ENCODE results near the gene SPOCK3. TPM values are rescaled to one million over a fixed set of nuclear protein-coding genes. Genes with fewer than 3 reads are reported as not detected.

Gene SPOCK3
- total RNA-seq, 1 donor from 2014 or later: 15.1 TPM

Small RNA genes lying within 50 kb of the gene (small RNA-seq; reads per million reads assigned to genes)
- not detected for gene RNA5SP171

Measured in occipital lobe (tissue), 2 donors.